Glomerular endothelial cell (primary cell): ENCODE results near the gene UFC1. TPM values are rescaled to one million over a fixed set of nuclear protein-coding genes. Genes with fewer than 3 reads are reported as not detected.
A peak's percentile ranks its signal among the peaks of the same experiment; 100 is the strongest.
"Not testable (repeated sequence)": the region's sequence is repeated elsewhere in the genome, so short reads cannot be mapped to it uniquely, and the experiment has no call there.

ENCODE experiments used
- DNase-seq: peaks from one replicate; pipeline ENCODE4 v3.0.0-alpha.2; 2011; ENCODE audit warnings: low read depth, low spot score; ENCODE audit errors: extremely low read depth
- total RNA-seq: library from RNA; depleted of rRNA; stranded (reverse); fragments of >200 nt; gene quantifications from 2 replicates; pipeline ENCODE4 v1.2.3, GENCODE V29; 2015

Gene UFC1
- total RNA-seq = 58.5 and 107 TPM in 2 replicates

DNA sequence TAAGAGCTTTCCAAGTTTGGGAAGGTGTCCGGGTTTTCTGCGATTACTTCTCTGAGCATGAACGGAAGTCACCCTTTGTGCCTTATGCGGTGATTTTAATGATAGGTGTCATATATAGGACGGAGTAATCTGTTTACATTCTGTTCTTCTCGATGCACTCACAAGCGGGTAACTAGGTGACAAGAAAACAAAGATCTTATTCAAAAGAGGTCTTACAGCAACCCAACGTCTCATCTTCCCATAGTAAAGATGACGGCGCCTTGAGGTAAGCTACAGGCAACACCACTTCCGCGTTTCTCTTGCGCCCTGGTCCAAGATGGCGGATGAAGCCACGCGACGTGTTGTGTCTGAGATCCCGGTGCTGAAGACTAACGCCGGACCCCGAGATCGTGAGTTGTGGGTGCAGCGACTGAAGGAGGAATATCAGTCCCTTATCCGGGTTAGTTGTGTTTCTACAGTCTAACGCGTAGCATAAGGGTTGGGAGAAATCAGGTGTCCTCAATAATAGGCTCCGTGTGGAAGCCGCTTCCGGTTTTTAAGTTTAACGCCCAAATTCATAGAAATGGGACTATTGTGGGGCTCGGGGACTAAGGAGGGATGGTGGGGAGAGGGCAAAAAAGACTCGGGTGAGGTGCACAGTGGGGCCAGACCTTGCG lies at the start of gene UFC1:
TSS of gene UFC1 (plus strand) at position 297 of the 656 bp plus-strand sequence. CDS start at position 317, 20 bp downstream.
- peak; percentile 80 for DNase-seq

DNA sequence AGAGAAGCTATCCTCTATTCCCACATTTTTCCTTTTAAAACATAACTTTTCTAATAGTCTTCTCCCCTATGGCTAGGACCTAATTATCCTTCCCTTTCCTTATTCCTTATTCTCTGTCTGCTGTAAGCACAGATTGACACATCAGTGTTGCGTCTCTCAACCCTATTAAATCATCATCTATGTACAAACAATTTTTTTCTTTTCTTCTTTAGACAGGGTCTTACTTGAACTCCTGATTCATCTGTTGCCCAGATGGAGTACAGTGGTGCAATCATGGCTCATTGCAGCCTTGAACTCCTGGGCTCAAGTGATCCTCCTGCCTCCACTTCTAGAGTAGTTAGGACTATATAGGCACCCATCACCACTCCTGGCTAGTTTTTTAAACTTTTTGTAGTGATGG lies 47.3 kb upstream of the UFC1 start:
- no peak for DNase-seq

DNA sequence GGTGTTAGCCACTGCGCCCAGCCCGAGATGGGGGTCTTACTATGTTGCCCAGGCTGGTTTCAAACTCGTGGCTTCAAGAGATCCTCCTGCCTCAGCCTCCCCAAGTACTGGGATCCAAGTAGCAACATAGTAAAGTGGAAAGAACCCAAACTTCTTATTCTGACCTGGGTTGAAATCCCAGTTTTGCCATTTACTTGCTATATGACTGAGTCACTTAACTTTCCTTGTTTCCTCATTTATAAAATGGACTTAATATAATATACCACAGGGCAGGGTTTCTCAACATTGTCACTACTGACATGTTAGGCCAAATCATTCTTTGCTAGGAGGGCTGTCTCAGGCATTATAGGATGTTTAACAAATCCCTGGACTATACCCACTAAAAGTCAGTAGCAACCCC lies 42.7 kb upstream of the UFC1 start:
- DNase-seq = no peak

GRCh38 chr1:161111527-161111926 lies 42.3 kb upstream of the UFC1 start:
- DNase-seq = no peak

- no peak for DNase-seq
These were observed 39.9 kb upstream of the UFC1 start for GRCh38 chr1:161113915-161114314.

GRCh38 chr1:161114556-161114955 lies 39.2 kb upstream of the UFC1 start:
- DNase-seq = no peak

GRCh38 chr1:161115132-161115711 lies 38.6 kb upstream of the UFC1 start:
- DNase-seq = peak; percentile 75

DNA sequence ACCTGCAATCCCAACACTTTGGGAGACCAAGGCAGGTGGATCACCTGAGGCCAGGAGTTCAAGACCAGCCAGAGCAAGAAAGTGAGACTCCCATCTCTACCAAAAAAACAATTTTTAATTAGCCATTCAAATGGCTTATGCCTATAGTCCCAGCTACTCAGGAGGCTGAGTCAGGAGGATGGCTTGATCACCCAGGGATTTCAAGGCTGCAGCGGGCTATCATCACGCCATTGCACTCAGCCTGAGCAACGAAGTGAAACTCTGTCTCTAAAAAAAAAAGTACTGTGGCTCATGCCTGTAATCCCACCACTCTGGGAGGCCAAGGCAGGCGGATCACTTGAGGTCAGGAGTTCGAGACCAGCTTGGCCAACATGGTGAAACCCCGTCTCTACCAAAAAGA lies 37.8 kb upstream of the UFC1 start:
- not testable (repeated sequence) for DNase-seq

DNA sequence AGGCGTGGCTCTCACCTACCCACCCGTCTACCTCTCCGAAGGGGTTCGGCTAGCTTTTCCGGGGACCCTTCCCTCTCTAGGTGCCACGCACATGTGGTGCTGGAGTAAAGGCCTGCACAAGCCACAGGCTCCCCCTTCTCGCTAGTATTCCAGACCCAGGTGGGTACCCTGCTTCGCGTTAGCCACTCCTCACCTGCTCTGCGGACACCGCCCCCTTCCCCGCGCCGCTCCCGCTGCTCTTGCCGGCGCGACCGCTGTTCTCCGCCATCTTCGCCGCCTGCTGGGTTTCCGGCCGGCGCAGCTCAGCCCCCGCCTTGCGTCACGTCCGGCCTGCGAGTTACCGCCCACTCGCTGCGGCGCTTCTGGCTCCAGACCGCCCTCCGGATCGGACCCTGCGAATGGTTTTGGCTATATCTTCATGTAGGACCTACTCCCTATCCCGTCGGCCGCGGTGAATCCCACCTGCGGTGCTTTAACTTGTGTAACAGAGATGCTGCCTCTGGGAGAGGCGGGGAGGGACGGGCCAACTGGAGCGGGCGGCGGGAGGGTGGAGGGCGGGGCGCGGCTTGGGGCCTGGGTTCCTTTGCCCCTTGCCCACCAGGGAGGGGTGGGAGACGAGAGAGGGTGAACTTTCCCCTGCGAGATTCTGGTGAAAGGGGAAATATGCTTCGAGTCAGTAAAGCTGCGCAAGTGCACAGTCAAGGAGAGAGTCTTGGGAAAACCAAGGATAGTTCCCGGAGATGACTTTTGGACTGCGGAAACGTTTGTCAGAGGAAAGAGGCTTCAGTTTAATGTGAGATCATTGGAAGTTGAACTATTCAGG lies 35.8 kb upstream of the UFC1 start, which contains the start of the genes NIT1 and PFDN2:
TSS of gene NIT1 (plus strand) at position 347 of the 823 bp plus-strand sequence. CDS start at position 419, 72 bp downstream.
TSS of gene PFDN2 (minus strand) at position 279 of the 823 bp plus-strand sequence. CDS start at position 268, 11 bp downstream.
- DNase-seq = no peak

DNA sequence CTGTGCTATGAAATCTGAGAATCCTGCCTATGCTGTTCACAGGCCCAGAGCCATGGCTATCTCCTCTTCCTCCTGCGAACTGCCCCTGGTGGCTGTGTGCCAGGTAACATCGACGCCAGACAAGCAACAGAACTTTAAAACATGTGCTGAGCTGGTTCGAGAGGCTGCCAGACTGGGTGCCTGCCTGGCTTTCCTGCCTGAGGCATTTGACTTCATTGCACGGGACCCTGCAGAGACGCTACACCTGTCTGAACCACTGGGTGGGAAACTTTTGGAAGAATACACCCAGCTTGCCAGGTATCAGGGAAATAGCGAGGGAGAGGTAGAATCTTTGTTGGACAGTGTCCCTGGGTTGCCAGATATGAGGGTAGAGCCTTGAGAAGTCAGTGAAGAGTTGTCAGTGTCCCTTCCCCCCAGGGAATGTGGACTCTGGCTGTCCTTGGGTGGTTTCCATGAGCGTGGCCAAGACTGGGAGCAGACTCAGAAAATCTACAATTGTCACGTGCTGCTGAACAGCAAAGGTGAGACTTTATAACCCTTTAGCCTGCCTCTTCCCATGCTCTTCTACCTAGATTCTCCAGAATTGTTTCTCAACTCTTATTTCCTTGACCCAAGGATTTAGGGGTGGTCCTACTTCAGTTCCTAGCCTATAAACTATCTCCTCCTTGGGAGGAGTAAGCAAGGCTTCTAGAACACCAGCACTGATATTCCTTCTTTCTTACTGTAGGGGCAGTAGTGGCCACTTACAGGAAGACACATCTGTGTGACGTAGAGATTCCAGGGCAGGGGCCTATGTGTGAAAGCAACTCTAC lies 34.5 kb upstream of the UFC1 start:
- no peak for DNase-seq

- no peak for DNase-seq
These were observed 32.6 kb upstream of the UFC1 start for GRCh38 chr1:161121042-161121650.

GRCh38 chr1:161121834-161122233 lies 31.9 kb upstream of the UFC1 start:
- no peak for DNase-seq

DNA sequence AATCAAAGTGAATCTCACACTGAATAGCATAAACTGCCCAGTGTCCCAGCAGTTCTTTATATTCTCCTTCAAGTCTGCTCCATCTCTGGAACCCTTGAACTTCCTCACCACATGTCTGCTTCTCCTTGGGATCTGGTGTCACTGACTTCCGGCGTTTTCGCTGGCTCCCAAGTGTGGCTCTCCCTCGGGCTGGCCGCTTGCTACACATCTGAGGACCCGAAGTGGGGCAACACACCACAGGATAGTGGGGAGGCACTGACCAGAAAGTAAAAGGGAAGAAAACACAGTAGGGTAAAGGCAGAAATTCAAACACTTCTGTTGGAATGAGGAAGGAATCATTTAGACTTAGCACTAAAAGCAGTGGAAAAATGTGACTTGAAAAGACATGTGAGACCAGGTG lies 30.8 kb upstream of the UFC1 start:
- DNase-seq = no peak

DNA sequence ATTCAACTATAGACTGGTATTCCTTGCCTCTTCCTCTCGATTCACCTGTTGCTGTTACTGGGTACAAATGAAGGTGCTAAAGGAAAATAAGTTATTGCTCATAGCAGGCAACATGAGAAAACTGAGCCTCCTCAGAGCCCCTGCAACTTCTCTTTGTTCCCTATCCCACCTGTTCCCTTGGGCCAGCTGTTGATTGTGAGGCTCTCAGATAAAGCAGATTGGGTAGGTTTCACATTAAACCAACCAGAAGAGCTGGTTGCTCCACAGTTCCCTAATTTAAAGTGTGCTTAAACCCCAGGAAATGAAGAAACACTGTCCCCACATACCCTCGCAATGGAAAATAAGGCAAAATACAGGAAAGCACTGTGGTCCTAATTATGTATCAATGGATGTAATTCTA lies 26.1 kb upstream of the UFC1 start:
- no peak for DNase-seq

DNA sequence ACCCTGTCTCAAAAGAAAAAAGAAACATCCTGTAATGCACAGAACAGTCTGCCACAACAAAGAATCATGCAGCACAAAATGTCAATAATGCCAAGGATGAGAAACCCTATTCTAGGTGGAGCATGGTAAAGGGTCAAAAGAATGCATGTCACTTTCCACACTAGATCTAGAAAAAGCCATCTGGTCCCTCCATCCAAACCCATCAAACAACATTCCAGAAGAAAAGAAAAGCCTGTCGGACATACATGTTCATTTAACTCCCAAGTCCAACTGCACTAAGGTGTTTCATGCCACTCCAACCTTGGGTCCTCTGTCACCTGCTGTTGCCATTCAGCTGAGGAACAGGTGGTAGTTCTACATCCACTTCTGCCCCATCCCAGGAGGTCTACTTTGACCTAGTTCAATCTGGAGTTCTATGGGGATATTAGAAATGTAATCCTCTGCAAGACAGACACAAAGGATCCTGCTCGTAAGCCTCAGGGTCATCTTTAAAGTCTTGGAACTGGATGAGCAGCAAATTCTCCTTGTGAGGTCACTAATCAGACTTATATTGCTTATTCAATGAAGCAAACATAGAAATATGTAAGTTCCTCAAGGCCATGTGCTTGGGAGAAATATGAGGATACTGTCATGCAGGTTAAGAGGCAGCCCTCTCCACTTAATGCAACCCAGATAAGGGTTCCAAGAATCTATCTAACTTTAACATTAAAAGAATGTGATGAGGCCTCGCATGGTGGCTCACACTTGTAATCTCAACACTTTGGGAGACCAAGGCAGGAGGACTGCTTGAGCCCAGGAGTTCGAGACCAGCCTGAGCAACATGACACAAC lies 25.0 kb upstream of the UFC1 start:
- DNase-seq = no peak

DNA sequence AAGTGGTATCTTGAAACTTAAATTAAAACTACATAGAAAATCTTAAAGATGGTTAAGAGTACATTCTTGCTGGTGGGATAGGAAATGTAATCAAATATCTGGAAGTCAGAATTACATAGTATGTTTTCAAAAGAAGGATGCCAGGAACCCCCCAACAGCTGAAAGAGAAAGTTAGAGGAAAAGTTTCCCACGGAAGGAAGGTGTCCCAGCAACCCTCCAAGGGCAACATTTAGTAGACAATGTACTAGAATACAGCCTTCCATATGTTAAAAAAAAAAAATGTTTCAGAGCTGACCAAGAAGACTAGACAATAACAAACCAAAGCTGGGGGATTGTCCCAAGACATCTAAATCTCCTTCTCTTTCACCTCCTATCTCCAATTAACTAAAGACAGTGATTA lies 23.5 kb upstream of the UFC1 start:
- no peak for DNase-seq

- DNase-seq = no peak
These were observed 22.0 kb upstream of the UFC1 start for GRCh38 chr1:161131523-161132409.

DNA sequence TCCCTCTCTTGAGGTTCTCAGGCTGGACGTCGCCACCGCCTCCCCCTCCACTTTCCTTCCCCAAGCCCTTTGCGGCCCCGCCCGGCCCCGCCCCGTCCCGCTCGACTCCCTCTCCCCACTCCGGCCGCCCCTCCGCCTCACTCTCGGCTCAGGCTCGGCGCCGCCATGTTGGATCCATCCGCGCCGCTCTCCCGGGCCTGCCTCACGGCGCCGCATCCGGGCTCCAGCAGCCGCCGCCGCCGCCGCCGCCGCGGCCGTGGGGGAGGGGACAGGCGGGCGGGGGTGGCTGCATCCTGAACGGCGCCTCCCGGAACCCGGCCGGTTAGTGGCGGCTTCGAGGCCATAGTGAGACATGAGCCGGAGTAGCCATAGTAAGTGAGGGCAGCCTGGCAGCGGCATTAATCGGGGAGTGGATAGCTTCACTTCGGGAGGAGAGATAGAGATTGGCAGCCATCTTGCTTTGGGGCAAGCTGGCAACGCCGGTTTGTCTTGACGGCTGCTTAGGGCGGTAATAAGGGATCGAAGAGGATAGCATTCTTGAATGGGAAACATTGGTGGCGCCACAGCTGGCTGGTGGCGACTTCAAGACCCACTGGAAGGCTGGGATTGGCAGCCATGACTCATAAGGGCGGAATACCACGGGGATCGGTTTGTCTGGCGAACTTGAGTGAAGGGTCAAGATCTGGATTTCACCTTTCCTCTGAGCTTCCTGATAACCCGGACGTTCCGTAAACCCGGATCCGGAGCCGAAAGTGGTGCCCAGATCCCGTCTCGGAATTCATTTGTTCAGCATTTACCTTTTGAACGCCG lies 21.2 kb upstream of the UFC1 start, which contains the start of gene DEDD:
TSS of gene DEDD (minus strand) at position 258 of the 810 bp plus-strand sequence. CDS start 8,205 bp downstream, outside the sequence.
- peak; percentile 87 for DNase-seq
